Mucosa of rectum (tissue), 2 donors: ENCODE results near the gene CNN3.

Experiments
- H3K27ac ChIP-seq, 2 donors: one replicate each; pipeline ENCODE4 v1.7.0; 2013; ENCODE audit warnings: inconsistent platforms in 2 of 2, low read depth in 2 of 2, low read length in 2 of 2
- H3K27me3 ChIP-seq, 2 donors: one replicate each; pipeline ENCODE4 v1.7.0; 2013; ENCODE audit warnings: low read length in 2 of 2; ENCODE audit not compliant: control insufficient read depth in 2 of 2, insufficient read depth in 2 of 2
- H3K36me3 ChIP-seq, 2 donors: one replicate each; pipeline ENCODE4 v1.7.0; 2013; ENCODE audit warnings: low read length in 2 of 2; ENCODE audit not compliant: control insufficient read depth in 2 of 2, insufficient read depth in 2 of 2
- H3K4me1 ChIP-seq, 2 donors: one replicate each; pipeline ENCODE4 v1.7.0; 2013; ENCODE audit warnings: low read length in 2 of 2, mild to moderate bottlenecking in 1 of 2; ENCODE audit not compliant: control insufficient read depth in 2 of 2, insufficient read depth in 2 of 2
- H3K4me3 ChIP-seq, 2 donors: one replicate each; pipeline ENCODE4 v1.7.0; 2013; ENCODE audit warnings: low read length in 2 of 2
- H3K9ac ChIP-seq, 2 donors: one replicate each; pipeline ENCODE4 v1.7.0; 2013; ENCODE audit warnings: low read length in 2 of 2, low read depth in 1 of 2, mild to moderate bottlenecking in 1 of 2
- H3K9me3 ChIP-seq, 2 donors: one replicate each; pipeline ENCODE4 v1.7.0; 2013; ENCODE audit warnings: low read length in 2 of 2; ENCODE audit not compliant: control insufficient read depth in 2 of 2
- donor health status: healthy.
- donor health status: Normal muscosa, but diverticular disease.

The CNN3 gene

DNA sequence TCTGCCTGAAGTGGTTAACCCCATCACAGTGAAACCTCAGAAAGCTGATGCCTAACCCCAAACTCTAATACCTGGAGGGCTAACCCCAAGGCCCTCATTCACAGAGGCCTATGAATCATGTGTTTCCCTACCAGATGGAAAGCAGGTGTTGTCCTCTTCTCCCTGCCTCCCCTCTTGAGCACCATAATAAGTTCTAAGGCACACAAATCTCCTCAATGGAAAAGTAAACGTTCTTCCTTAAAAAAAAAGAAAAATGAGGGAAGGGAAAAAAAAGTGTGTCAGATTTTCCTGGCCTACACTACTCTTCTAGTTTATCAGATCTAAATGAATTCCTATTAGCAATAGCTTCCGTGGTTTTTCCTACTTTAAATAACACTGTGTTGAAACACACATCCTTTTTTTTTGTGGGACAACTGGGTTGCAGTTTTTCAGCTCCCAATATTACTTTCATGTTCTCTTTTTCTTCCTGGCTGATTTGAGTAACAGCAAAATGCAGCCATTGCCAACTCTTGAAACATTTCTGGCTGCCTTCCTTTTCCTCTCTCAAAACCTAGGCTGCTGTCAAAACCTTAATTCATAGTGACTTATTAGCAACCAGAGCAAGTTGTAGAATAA is 63.5 kb downstream of the CNN3 start:
- Histone ChIP-seq H3K27ac (peak overlapping the region; percentile 72), H3K4me1 (peaks cover 0 to 6% of the 10 kb centered on the region in 2 donors), H3K9ac (no peak overlapping the region), H3K9me3 (no peaks in the 10 kb centered on the region), H3K4me3 (no peak overlapping the region), H3K27me3 (no peaks in the 10 kb centered on the region), H3K36me3 (peaks cover 22 to 25% of the 10 kb centered on the region in 2 donors)

DNA sequence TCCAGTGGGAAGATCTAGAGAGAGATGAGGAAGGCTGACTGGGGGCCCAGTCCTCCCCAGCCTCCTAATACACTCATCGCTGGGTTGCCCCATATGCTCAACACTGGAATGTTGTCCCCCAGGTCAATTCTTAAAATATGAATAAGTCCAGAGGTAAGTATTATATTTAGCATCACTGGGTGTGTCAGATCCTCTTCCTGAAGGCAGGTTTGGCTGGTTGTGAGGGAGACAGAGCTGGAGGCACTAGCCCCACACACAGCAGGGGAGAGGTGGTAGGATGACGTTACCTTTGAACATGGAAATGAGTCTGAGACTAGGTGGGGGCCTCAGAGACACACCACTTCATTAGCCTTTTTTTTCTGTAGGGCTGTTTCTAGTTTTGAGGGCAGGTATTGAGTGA is 64.2 kb downstream of the CNN3 start:
- Histone ChIP-seq H3K9ac (no peak overlapping the region), H3K27ac (peak overlapping the region; percentile 72), H3K9me3 (no peaks in the 10 kb centered on the region), H3K4me3 (no peak overlapping the region), H3K4me1 (peaks cover 0 to 6% of the 10 kb centered on the region in 2 donors), H3K27me3 (no peaks in the 10 kb centered on the region), H3K36me3 (peaks cover 24 to 26% of the 10 kb centered on the region in 2 donors)

DNA sequence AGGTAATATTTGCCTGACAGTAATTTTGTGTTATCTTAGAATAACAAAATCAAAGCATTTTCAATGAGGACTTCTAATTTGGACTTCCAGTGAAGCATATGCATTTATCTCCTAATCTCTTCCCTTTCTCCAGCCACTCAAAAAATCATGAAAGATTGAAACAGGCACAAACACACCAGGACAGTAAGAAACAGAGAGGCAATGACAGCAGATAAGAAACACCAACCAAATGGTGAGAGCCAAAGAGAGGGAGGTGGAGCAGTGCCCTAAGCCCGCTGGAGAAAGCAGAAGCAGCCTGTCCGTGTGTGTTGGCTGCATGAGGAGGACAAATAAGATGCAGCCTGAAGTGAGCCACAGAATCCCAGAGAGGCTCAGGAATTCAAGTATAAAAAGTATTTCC is 67.7 kb downstream of the CNN3 start:
- Histone ChIP-seq H3K4me3 (no peak overlapping the region), H3K9ac (no peak overlapping the region), H3K27me3 (no peaks in the 10 kb centered on the region), H3K4me1 (peaks cover 5 to 18% of the 10 kb centered on the region in 2 donors), H3K36me3 (peaks cover 13 to 15% of the 10 kb centered on the region in 2 donors), H3K27ac (no peak overlapping the region), H3K9me3 (no peaks in the 10 kb centered on the region)

DNA sequence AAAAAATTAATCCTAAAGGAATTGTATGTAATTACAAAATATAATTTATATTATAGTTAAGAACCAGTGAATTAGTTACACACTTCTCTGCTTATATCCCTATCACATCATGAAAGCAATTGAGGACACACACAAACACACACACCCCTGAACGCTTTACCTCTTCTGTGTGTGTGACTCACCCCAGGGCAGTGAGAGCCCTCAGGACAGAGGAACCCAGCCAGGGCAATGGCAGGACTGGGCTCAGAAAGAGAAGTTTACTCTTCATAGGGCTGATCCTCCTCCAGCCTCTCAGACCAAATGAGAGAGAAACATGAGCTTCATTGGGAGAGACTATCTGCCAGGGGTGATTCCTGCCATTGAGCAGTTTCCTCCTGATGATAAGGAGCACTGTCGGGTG is 68.6 kb downstream of the CNN3 start:
- Histone ChIP-seq H3K4me3 (no peak overlapping the region), H3K27me3 (no peaks in the 10 kb centered on the region), H3K9ac (no peak overlapping the region), H3K27ac (no peak overlapping the region), H3K4me1 (peaks cover 5 to 18% of the 10 kb centered on the region in 2 donors), H3K36me3 (peaks cover 13 to 15% of the 10 kb centered on the region in 2 donors), H3K9me3 (no peaks in the 10 kb centered on the region)

DNA sequence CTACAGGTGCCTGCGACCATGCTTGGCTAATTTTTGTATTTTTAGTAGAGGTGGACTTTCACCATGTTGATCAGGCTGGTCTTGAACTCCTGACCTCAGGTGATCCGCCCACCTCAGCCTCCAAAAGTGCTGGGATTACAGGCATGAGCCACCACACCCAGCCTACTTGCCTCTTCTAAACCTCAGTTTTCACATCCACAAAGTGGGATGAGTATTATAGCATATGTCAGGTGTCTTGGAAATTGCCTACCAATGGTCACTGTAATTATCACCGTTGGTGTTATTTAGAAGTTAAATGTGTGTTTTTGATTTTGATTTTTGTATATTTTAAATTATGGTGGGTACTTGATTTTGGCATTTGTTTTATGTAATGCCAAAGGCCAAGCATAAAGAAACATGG is 70.0 kb downstream of the CNN3 start:
- Histone ChIP-seq H3K4me1 (peaks cover 5 to 14% of the 10 kb centered on the region in 2 donors), H3K27me3 (no peaks in the 10 kb centered on the region), H3K36me3 (peaks cover 15% of the 10 kb centered on the region in 2 donors), H3K9ac (no peak overlapping the region), H3K27ac (no peak overlapping the region), H3K9me3 (no peaks in the 10 kb centered on the region), H3K4me3 (no peak overlapping the region)

DNA sequence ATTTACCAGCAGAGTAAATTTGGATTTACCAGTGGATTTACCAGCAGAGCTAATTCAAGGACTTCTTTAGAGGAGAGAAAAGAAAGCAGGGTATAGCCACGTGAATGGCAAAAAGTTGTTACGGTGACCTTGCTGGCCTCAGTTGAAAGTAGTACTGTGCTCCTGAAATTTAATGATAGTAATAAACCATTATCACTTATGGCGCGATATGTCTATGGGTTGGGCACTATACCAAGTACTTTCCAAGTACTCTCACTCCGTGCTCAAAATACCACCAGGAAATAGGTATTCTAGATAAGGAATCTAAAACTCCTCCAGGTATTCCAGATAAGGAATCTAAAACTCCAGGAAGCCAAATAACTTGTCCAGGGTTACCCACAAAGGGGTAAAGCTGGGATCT is 70.9 kb downstream of the CNN3 start:
- H3K27me3 ChIP-seq: no peaks in the 10 kb centered on the region
- peaks cover 18 to 23% of the 10 kb centered on the region in 2 donors for H3K36me3 ChIP-seq
- no peak overlapping the region for H3K9ac ChIP-seq
- peak overlapping the region in 1 of 2 donors; percentile 70 for H3K27ac ChIP-seq
- H3K4me1 ChIP-seq: peaks cover 5 to 14% of the 10 kb centered on the region in 2 donors
- no peak overlapping the region for H3K4me3 ChIP-seq
- H3K9me3 ChIP-seq: no peaks in the 10 kb centered on the region

DNA sequence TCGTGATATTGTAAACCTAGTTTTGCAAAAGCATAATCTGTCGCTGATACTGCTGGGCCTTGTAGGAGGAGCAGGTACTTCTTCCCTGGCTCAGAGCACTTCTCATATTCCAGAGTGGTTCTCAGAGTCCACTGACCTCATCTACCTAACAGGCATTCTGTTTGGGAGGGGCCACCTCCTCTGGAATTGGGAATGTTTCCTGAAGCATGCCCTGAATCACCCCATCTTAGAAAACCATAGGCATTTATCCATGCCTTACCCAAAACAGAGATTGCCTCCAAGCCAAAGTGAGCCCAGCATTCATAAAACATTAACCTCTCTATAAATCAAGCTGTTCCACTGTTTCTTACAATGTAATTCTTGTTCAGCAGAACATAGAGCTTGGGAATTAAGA is 71.6 kb downstream of the CNN3 start:
- peaks cover 5 to 14% of the 10 kb centered on the region in 2 donors for H3K4me1 ChIP-seq
- H3K4me3 ChIP-seq: no peak overlapping the region
- H3K36me3 ChIP-seq: peaks cover 18 to 23% of the 10 kb centered on the region in 2 donors
- peak overlapping the region in 1 of 2 donors; percentile 70 for H3K27ac ChIP-seq
- H3K9me3 ChIP-seq: no peaks in the 10 kb centered on the region
- H3K27me3 ChIP-seq: no peaks in the 10 kb centered on the region
- peak overlapping the region in 1 of 2 donors; percentile 7 for H3K9ac ChIP-seq

DNA sequence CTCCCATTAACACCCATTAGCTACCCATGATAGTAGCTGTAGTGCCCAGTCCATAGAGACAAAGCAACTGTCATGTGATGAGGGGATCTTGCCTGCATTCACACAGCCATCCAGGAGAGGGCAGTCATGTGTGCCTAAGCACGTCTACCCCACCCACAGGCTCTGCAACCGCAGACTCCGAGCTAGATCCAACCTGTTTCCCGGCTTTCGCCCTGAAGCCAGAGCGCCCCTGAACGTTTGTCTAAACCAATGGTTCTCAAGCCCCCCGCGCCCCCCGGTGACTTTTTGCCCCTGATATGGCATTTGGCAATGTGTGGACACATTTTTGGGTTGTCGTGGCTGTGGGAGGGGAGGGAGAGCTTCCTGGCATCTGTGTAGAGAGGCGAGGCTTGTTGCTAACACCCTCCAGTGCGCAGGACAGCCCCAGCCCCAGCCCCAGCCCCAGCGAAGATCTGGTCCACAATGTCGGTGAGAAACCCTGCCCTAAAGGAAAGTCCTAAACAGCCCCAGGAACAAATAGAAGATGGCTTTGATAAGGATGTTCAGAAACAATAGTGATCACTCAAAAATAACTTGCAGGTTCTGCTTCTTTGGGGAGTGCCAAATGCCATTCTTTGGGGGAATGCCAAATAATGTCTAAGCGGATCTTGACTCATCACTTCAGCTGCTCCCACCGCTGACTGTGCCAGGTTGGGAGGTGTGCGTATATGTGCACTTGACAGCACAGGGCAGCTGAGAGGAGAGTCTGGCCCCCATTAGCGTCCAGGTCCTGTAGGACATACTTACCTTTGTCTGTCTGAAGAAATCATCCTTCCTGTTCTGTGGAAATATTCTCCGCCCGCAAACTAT is 72.2 kb downstream of the CNN3 start:
- Histone ChIP-seq H3K9ac (peak overlapping the region; percentile 27 to 57), H3K4me1 (peaks cover 5 to 14% of the 10 kb centered on the region in 2 donors), H3K36me3 (peaks cover 16 to 22% of the 10 kb centered on the region in 2 donors), H3K9me3 (no peaks in the 10 kb centered on the region), H3K4me3 (peak overlapping the region; percentile 30 to 60), H3K27ac (peak overlapping the region; percentile 62 to 70), H3K27me3 (no peaks in the 10 kb centered on the region)

DNA sequence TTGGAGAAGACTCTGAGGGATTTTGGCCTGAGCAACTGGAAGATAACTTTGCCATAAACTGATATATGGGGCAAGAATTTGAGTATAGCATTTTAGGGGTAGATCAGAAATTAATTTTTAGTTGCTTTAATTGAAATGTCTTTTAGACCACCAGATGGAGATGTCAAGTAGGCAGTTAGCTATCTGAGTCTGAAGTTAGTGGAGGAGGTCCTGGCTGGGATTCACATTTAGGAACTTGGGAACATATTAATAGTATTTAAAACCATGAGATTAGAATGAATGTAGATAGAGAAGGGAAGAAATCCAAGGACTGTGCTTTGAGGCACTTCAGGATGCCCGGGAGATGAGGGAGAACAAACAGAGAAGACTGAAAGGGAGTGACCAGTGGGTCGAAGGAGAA is 74.1 kb downstream of the CNN3 start:
- Histone ChIP-seq H3K36me3 (peaks cover 10 to 11% of the 10 kb centered on the region in 2 donors), H3K27me3 (no peaks in the 10 kb centered on the region), H3K27ac (no peak overlapping the region), H3K4me3 (no peak overlapping the region), H3K9me3 (no peaks in the 10 kb centered on the region), H3K9ac (no peak overlapping the region), H3K4me1 (peaks cover 5 to 14% of the 10 kb centered on the region in 2 donors)

DNA sequence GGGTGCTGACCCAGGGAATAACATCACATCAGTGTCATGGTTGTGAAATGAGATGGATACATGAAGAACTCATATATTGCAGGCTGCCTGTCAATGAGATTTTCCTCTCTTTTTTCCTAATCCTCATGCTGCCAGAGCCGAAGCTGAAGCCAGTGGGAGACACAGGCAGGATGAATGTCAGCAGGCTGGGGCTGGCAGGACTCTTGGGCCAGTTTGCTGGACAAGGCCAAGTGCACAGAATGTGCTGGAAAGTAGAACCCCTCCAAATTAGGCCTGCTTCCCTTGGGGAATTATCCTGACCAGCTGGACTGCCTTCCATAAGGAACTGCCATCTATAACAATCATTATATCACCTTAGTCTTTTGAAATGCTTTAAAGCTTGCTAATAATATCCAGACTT is 75.3 kb downstream of the CNN3 start:
- Histone ChIP-seq H3K27ac (no peak overlapping the region), H3K4me1 (peaks cover 5 to 14% of the 10 kb centered on the region in 2 donors), H3K4me3 (no peak overlapping the region), H3K36me3 (peaks cover 16 to 20% of the 10 kb centered on the region in 2 donors), H3K9me3 (no peaks in the 10 kb centered on the region), H3K9ac (no peak overlapping the region), H3K27me3 (no peaks in the 10 kb centered on the region)
